GM12878 (cell line): ENCODE measurements around the gene BMF. TPM values are rescaled to one million over a fixed set of nuclear protein-coding genes. Genes with fewer than 3 reads are reported as not detected.

Experiments
- BACH1 ChIP-seq: fragments of 450-650 bp; IDR thresholded peaks from 2 replicates; pipeline ENCODE4 v1.6.1; 2017; ENCODE audit warnings: mild to moderate bottlenecking, borderline replicate concordance
- BMI1 ChIP-seq: fragments of 450-650 bp; IDR thresholded peaks from 2 replicates; pipeline ENCODE4 v1.6.1; 2016; ENCODE audit warnings: mild to moderate bottlenecking, moderate library complexity, borderline replicate concordance
- CREM ChIP-seq: IDR thresholded peaks from 2 replicates; pipeline ENCODE4 v1.6.1; 2014; ENCODE audit warnings: antibody characterized with exemption, low read depth
- MAX ChIP-seq: IDR thresholded peaks from 2 replicates; pipeline ENCODE4 v1.6.1; 2012; ENCODE audit warnings: low read depth, low read length, improper control_type of control experiment
- MLLT1 ChIP-seq: fragments of 450-650 bp; IDR thresholded peaks from 2 replicates; pipeline ENCODE4 v1.6.1; 2016; ENCODE audit warnings: mild to moderate bottlenecking
- MYB ChIP-seq: fragments of 150-350 bp; IDR thresholded peaks from 2 replicates; pipeline ENCODE4 v1.6.1; 2014; ENCODE audit warnings: mild to moderate bottlenecking, low read depth, low read length, borderline replicate concordance
- SKIL ChIP-seq: fragments of 450-650 bp; IDR thresholded peaks from 2 replicates; pipeline ENCODE4 v1.6.1; 2017; ENCODE audit warnings: mild to moderate bottlenecking, low read depth, inconsistent platforms; ENCODE audit not compliant: poor library complexity, severe bottlenecking
- STAT1 ChIP-seq: fragments of 450-650 bp; conservative IDR thresholded peaks from 2 replicates; pipeline ENCODE4 v1.6.1; 2014; ENCODE audit warnings: antibody characterized with exemption, mild to moderate bottlenecking
- USF1 ChIP-seq: IDR thresholded peaks from 2 replicates; pipeline ENCODE4 v1.6.1; 2011; ENCODE audit warnings: borderline replicate concordance, low read depth, mild to moderate bottlenecking, moderate library complexity, mixed read lengths, low read length; ENCODE audit not compliant: insufficient read depth; ENCODE audit errors: extremely low read length
- ZZZ3 ChIP-seq: IDR thresholded peaks from 2 replicates; pipeline ENCODE4 v1.6.1; 2011; ENCODE audit warnings: low read depth; ENCODE audit not compliant: control insufficient read depth, insufficient read length
- polyA plus RNA-seq, 11 experiments: library from polyadenylated mRNA; depleted of rRNA in 4 of 11; unstranded in 6 of 11; stranded (reverse) in 5 of 11; fragments of >200 nt; fragmentation: Nextera tagmentation in 4 of 11; fragmentation: Illumina TruSeq in 1 of 11; extraction: Ambion mirVana in 4 of 11; extraction: Trizol in 1 of 11; gene quantifications; 1 replicate in 1 of 11; 2 replicates in 10 of 11; pipeline versions ENCODE4 v1.2.1 to v1.2.3, GENCODE V29; 2011 to 2016; ENCODE audit warnings: inconsistent platforms in 2 of 11, missing spikeins in 2 of 11, low read depth in 1 of 11
- total RNA-seq, 4 experiments: library from RNA; depleted of rRNA in 3 of 4; stranded (reverse); fragments of >200 nt in 3 of 4; fragmentation: Illumina TruSeq in 1 of 4; extraction: Trizol in 1 of 4; gene quantifications; 2 replicates each; pipeline versions ENCODE4 v1.2.1 to v1.2.3, GENCODE V29; 2013 to 2021

The BMF gene
- total and polyA plus RNA-seq, 10 of the 15 experiments (the other 5 are each of a cell fraction or from before 2014, with no cell fraction given), result 0.82 to 34.9 (median 16.9) TPM

- TF ChIP-seq BMI1 (no peak), MAX (no peak), MYB (no peak), SKIL (no peak), BACH1 (no peak), USF1 (no peak), CREM (no peak), ZZZ3 (no peak), STAT1 (no peak), MLLT1 (no peak)
Measured at GRCh38 chr15:40090774-40091455, 17.8 kb downstream of the BMF start (continued).
